ENCODE results near the gene DPP4.

DPP4 gene

DNA sequence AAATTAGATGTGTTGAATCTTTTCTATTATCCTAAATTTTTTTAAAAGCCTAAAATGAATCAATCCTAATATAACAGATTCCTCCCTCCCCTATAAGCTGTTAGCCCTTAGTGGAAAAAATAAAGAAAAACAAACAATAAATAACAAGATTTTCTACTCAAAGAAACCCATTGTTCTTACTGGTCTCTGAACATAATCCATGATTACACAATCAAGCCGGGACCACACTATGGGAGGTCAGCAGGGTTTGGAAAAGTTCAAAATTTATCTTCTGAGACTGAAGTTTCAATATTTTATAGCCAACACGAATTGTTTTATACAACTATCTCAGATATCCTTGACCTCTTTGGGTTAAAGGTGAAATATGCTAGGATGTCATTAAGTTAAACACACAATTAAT lies 57.9 kb downstream of the DPP4 start:
- DNase-seq: no peak

DNA sequence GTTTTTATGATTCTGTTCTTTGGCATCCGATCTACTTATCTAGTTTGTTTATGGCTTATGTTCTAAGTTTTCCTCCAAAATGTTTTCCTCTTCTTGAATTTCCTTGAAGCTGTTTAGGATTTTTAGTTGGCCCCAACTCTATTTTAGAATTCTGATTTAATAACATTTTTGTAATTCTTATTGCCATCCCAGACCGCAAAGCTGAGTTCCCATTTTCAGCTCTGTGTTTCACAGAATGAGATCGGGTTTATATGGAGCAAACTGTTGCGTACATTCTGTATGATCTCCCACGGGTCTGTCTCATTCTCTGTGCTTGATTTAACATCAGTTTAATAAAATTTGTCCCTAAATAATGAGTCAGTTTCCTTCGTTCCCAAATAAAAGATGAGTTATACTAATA lies 59.3 kb downstream of the DPP4 start:
- DNase-seq: no peak

GRCh38 chr2:162013514-162014475 lies 60.2 kb downstream of the DPP4 start:
- DNase-seq: no peak

GRCh38 chr2:162012565-162013058 lies 61.4 kb downstream of the DPP4 start:
- no peak for DNase-seq

- DNase-seq: no peak
Observed at GRCh38 chr2:162011706-162012564, 62.1 kb downstream of the DPP4 start.

DNA sequence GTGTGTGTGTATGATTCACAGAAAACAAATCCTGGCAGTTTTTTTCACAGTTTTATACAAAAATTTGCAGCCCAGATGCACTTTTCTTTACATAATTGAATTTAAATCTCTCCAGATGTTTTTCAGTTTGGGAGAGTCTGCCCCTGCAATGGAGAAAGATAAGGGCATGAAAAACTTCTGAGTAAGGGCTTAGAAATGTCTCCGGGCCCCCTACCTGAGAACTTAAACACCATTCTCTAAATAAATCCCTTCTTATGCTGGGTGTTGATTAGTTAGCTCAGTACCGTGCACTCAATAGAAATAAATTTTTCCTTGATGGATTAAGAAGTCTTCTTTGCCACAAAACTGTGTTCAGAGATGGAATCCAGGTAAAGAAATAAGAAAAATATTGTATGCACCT lies 64.5 kb downstream of the DPP4 start:
- no peak for DNase-seq

DNA sequence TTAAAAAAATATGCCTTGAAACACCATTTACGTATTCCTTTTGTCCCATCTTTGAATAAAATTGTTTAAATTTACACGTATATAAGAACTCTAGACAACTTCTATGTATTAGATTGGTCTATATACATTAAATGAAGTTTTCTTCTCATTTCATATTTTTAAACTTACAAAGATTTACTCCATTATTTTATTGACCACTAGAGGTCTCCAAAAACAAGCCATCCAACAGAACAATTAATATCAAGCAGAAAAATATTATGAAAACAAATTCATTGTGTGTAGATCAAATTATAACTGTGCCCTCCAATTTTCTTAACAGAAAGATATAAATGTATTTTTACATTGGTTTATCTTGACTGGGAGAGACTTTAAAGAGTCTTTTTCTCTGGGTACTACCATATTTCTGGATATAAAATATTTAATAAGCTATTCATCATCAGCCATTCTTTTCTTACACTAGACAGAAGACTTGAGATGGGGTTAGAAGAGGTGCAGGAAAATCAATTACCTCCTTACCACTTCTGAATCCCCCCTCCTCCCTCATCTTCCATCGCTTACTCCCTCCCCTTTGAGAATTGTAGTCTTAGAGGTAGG lies 66.5 kb downstream of the DPP4 start:
- no peak for DNase-seq

GRCh38 chr2:162006337-162006736 lies 67.7 kb downstream of the DPP4 start:
- no peak for DNase-seq

- no peak for DNase-seq
Observed at GRCh38 chr2:162004031-162004430, 70.0 kb downstream of the DPP4 start.

DNA sequence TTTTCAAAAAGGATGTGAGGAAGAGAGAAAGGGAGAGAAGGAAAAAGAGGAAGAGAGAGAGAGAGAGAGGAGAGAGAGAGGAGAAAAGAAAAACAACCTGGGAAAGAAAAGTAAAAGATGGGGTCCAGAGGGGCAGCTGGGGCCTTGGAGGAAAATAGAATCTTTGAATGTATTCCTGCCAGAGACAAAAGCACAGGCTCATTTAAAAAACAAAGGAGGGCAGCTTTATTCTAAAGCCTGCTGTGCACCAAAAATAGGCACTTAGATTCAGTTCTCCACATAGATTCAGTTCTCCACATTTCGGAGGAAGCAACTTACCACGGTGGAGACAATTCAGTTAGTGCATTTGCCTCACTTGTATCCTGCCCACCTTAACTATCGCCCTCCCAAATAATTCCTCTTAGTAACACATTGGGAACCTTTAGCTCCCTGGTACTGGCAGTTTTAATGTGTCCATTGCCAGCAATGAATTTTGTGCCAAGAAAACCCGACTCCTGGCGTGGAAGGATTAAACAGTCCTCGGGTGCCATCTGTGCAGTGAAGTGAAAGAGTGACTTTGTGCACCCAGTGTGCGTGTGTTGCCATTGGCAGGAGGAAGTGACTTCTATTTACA lies 71.3 kb downstream of the DPP4 start:
- DNase-seq: no peak

DNA sequence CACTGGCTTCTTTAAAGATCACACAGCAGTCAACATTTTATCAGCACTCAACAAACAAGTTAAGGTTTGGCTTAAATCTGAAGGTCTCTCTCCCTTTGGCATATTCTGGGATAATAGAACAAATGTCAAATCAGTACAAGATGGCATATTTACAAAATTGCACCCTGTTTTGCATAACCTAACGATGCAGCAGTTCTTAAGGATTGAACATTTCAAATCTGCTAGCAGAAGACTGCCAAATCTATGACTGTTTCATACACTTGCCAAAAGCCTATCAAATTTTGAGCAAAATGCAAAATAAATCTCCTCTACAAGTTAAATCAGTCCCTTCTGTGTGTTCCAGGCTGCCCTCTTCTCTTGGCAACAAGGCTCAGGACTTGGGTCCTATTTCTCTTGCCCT lies 73.6 kb downstream of the DPP4 start:
- no peak for DNase-seq

- DNase-seq: no peak
Observed at GRCh38 chr2:161999321-161999720, 74.7 kb downstream of the DPP4 start.

GRCh38 chr2:161998857-161999256 lies 75.2 kb downstream of the DPP4 start:
- DNase-seq: no peak

DNA sequence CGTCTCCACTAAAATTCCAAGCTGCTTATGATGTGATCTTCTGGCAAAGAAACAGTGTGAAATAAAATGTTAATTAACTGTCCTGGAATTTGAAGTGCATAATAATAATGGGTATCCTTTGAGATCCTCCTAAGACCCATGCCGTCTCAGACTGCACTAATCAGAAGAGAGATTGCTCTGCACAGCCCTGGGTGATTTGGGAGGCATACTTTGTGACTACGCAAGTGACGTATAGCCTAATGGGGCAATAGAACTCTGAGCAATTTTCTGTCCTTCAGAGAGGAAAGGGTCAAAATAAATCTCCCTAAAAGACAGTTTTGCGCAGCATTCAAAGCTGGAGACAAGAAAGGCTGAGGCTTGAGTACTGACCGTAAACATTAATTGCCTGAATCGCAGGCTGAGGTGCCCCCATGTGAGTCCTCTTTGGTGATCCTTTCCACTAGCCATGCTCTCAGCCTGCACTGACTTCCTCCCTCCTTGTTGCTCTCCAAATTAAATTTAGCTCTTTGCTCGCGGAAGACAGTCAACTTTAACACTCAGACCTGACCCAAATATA lies 76.0 kb downstream of the DPP4 start:
- DNase-seq: no peak

- no peak for DNase-seq
Observed at GRCh38 chr2:161995553-161996016, 78.4 kb downstream of the DPP4 start.

- DNase-seq: no peak
Observed at GRCh38 chr2:161994761-161995520, 79.1 kb downstream of the DPP4 start.

DNA sequence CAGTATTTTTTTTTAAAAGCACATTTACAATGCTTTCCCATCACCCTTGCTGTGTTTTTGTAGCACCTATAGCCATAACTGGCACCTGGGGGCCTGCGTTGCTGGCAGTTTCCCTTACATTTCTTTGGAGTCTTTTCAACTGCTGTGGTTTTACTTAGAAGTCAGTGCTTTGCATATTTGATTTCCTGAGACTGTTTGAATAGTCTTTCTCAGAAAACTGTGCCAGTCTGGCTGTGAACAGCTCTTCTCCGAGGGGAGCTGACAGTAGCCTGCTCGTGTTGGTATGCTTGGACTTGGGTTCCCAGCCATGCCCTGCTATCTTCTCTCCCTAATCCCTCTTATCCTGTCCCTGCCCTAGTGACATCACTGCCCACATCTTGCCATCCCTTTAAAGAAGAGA lies 81.5 kb downstream of the DPP4 start:
- DNase-seq: no peak

DNA sequence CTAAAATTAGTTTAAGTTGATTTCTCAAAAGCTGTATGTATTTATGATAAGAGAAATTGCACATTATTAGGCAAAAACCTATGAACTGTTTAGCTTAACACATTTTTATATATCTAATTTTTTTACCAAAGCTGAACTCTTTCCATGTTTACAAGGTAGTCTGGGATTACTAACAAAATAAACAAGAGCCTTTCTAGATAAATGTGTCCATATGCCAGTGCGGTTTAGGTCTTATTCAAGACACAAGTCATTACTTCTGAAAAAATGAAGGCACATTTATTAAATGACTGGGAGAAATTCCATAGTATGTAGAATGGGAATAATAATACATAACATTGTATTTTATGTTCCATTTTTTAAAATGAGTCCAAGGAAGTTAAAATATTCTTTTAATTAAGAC lies 82.0 kb downstream of the DPP4 start:
- no peak for DNase-seq

- no peak for DNase-seq
Observed at GRCh38 chr2:161990741-161991140, 83.3 kb downstream of the DPP4 start.

DNA sequence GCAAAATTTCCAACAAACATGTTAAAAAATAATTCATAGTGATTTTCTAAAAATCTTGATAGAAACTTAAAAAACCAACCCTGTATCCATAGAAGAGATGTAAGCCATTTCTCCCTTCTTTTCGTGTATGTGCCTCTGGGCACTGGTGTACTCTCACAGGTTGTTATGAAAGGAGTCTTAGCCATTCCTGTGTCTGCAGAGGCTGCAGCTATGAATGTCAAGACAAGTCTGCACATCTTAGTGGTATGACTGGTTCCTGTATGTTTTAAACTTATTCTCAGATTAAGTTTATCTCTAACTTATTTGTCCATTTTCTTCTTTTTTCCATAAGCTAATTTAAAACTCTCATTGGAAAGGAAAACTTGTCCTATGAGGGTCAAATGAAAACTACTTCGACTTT lies 84.0 kb downstream of the DPP4 start:
- no peak for DNase-seq

- no peak for DNase-seq
Observed at GRCh38 chr2:161988589-161988988, 85.4 kb downstream of the DPP4 start.

- DNase-seq: no peak
Observed at GRCh38 chr2:161987311-161987710, 86.7 kb downstream of the DPP4 start.

Data from NCI-H2081 treated with DMSO at 0.1 percent for 48 hours (cell line).